Hepatocyte (in vitro differentiated cells): Measurements from ENCODE around the gene NLRC5. TPM values are rescaled to one million over a fixed set of nuclear protein-coding genes. Genes with fewer than 3 reads are reported as not detected.

ENCODE experiments used
- DNase-seq: peaks from one replicate; pipeline ENCODE4 v3.0.0-alpha.2; 2016; ENCODE audit warnings: low spot score
- H2AFZ ChIP-seq: fragments of 200-600 bp; sonication (generic); 2 replicates; pipeline ENCODE4 v1.6.0; 2016; ENCODE audit warnings: antibody characterized with exemption, mild to moderate bottlenecking
- H3K27ac ChIP-seq: fragments of 200-600 bp; sonication (generic); 2 replicates; pipeline ENCODE4 v1.5.1; 2016; ENCODE audit warnings: mild to moderate bottlenecking
- H3K27me3 ChIP-seq: fragments of 200-600 bp; sonication (generic); 2 replicates; pipeline ENCODE4 v1.6.1; 2016
- H3K36me3 ChIP-seq: fragments of 200-600 bp; sonication (generic); replicated peaks from 2 replicates; pipeline ENCODE4 v1.5.1; 2016; ENCODE audit warnings: low read depth; ENCODE audit not compliant: insufficient read depth
- H3K4me1 ChIP-seq: fragments of 200-600 bp; sonication (generic); 2 replicates; pipeline ENCODE4 v1.5.1; 2016; ENCODE audit warnings: mild to moderate bottlenecking, moderate library complexity; ENCODE audit not compliant: insufficient read depth
- H3K4me2 ChIP-seq: fragments of 200-600 bp; sonication (generic); 2 replicates; pipeline ENCODE4 v1.6.0; 2016
- H3K4me3 ChIP-seq: fragments of 200-600 bp; sonication (generic); 2 replicates; pipeline ENCODE4 v1.5.1; 2016; ENCODE audit warnings: mild to moderate bottlenecking
- H3K79me2 ChIP-seq: fragments of 200-600 bp; sonication (generic); 2 replicates; pipeline ENCODE4 v1.6.0; 2017; ENCODE audit warnings: mild to moderate bottlenecking
- H3K9me2 ChIP-seq: fragments of 200-600 bp; sonication (generic); replicated peaks from 2 replicates; pipeline ENCODE4 v1.6.0; 2017; ENCODE audit warnings: mild to moderate bottlenecking; ENCODE audit not compliant: insufficient read depth
- H3K9me3 ChIP-seq: fragments of 200-600 bp; sonication (generic); 2 replicates; pipeline ENCODE4 v1.5.1; 2016; ENCODE audit warnings: low read depth, mild to moderate bottlenecking
- H4K20me1 ChIP-seq: fragments of 200-600 bp; sonication (generic); 2 replicates; pipeline ENCODE4 v1.6.0; 2016; ENCODE audit warnings: mild to moderate bottlenecking; ENCODE audit not compliant: insufficient read depth, poor library complexity, severe bottlenecking
- CTCF ChIP-seq: fragments of 200-600 bp; sonication (generic); IDR thresholded peaks from 2 replicates; pipeline ENCODE4 v1.5.1; 2016; ENCODE audit warnings: antibody characterized with exemption, mild to moderate bottlenecking; ENCODE audit not compliant: poor library complexity
- EZH2 ChIP-seq: fragments of 200-600 bp; sonication (generic); IDR thresholded peaks from 2 replicates; pipeline ENCODE4 v1.6.1; 2016; ENCODE audit warnings: antibody characterized with exemption, mild to moderate bottlenecking, borderline replicate concordance
- EZH2phosphoT487 ChIP-seq: fragments of 200-600 bp; sonication (generic); IDR thresholded peaks from one replicate; pipeline ENCODE4 v1.6.1; 2018; ENCODE audit warnings: antibody characterized with exemption, mild to moderate bottlenecking, low read depth, moderate library complexity; ENCODE audit not compliant: unreplicated experiment, severe bottlenecking
- WGBS: methylation state at CpG from one replicate; pipeline ENCODE4 v1.1.6; 2016; ENCODE audit warnings: low lambda C conversion rate; ENCODE audit errors: missing lambda C conversion rate; 5-methylcytosine and 5-hydroxymethylcytosine counted together
- polyA plus RNA-seq: library from polyadenylated mRNA; unstranded; fragments of >200 nt; fragmentation: Nextera tagmentation; extraction: Ambion mirVana; gene quantifications from 2 replicates; pipeline ENCODE4 v1.2.1, GENCODE V29; 2016
- total RNA-seq: library from RNA; depleted of rRNA; stranded (reverse); fragments of >200 nt; gene quantifications from 2 replicates; pipeline ENCODE4 v1.2.3, GENCODE V29; 2014

NLRC5 gene
- total and polyA plus RNA-seq, 2 experiments from 2014 or later = 6.4 to 7.0 TPM

- Histone ChIP-seq H3K27me3 (no peaks in the 10 kb centered on the region), H3K4me3 (no peak overlapping the region), H4K20me1 (no peaks in the 10 kb centered on the region), H3K9me3 (no peaks in the 10 kb centered on the region), H3K79me2 (no peaks in the 10 kb centered on the region), H3K4me2 (no peak overlapping the region), H2AFZ (no peak overlapping the region), H3K36me3 (no peaks in the 10 kb centered on the region), H3K9me2 (no peaks in the 10 kb centered on the region), H3K4me1 (no peaks in the 10 kb centered on the region), H3K27ac (no peak overlapping the region)
- no peak for TF ChIP-seq CTCF
- TF ChIP-seq EZH2 = no peak
- TF ChIP-seq EZH2phosphoT487 = no peak
- no peak for DNase-seq
- WGBS = 85% methylated on average over 5 of the region's 5 CpGs
These were observed 11.1 kb downstream of the NLRC5 start for GRCh38 chr16:57000271-57001025.

GRCh38 chr16:57001026-57001679 lies 11.8 kb downstream of the NLRC5 start:
- 93% methylated on average over 8 of the region's 8 CpGs for WGBS
- H3K9me3 ChIP-seq = no peaks in the 10 kb centered on the region
- H3K4me2 ChIP-seq = no peak overlapping the region
- no peaks in the 10 kb centered on the region for H3K4me1 ChIP-seq
- no peak for DNase-seq
- H3K27ac ChIP-seq = no peak overlapping the region
- no peaks in the 10 kb centered on the region for H3K36me3 ChIP-seq
- H3K79me2 ChIP-seq = no peaks in the 10 kb centered on the region
- no peak overlapping the region for H3K4me3 ChIP-seq
- H4K20me1 ChIP-seq = no peaks in the 10 kb centered on the region
- H2AFZ ChIP-seq = no peak overlapping the region
- H3K27me3 ChIP-seq = no peaks in the 10 kb centered on the region
- no peak for TF ChIP-seq EZH2
- no peak for TF ChIP-seq CTCF
- TF ChIP-seq EZH2phosphoT487 = no peak
- H3K9me2 ChIP-seq = no peaks in the 10 kb centered on the region

- no peaks in the 10 kb centered on the region for H4K20me1 ChIP-seq
- H3K4me3 ChIP-seq = no peak overlapping the region
- no peak overlapping the region for H2AFZ ChIP-seq
- no peaks in the 10 kb centered on the region for H3K36me3 ChIP-seq
- H3K9me2 ChIP-seq = no peaks in the 10 kb centered on the region
- H3K9me3 ChIP-seq = no peaks in the 10 kb centered on the region
- no peaks in the 10 kb centered on the region for H3K4me1 ChIP-seq
- DNase-seq = no peak
- WGBS = 88% methylated on average over 21 of the region's 22 CpGs
- no peak overlapping the region for H3K4me2 ChIP-seq
- H3K79me2 ChIP-seq = no peaks in the 10 kb centered on the region
- H3K27me3 ChIP-seq = no peaks in the 10 kb centered on the region
- H3K27ac ChIP-seq = no peak overlapping the region
- TF ChIP-seq EZH2 (no peak), EZH2phosphoT487 (no peak), CTCF (no peak)
These were observed 14.4 kb downstream of the NLRC5 start for GRCh38 chr16:57003439-57004386.
